Trophoblast cell (in vitro differentiated cells and primary cell): ENCODE measurements around the gene NAXE.

Experiments used
- DNase-seq, 2 donors: peaks; one replicate each; pipeline ENCODE4 v3.0.0-alpha.2; 2016
- H2AFZ ChIP-seq: 2 replicates; pipeline ENCODE4 v1.6.1; 2013; ENCODE audit warnings: low read length, moderate library complexity, mild to moderate bottlenecking; ENCODE audit not compliant: insufficient read depth, poor library complexity
- H2AK5ac ChIP-seq: 2 replicates; pipeline ENCODE4 v1.6.1; 2013; ENCODE audit warnings: mild to moderate bottlenecking, low read length
- H2BK120ac ChIP-seq: 2 replicates; pipeline ENCODE4 v1.6.1; 2013; ENCODE audit warnings: low read length, mild to moderate bottlenecking, moderate library complexity; ENCODE audit not compliant: insufficient read depth, poor library complexity
- H2BK12ac ChIP-seq: 2 replicates; pipeline ENCODE4 v1.6.1; 2013; ENCODE audit warnings: mild to moderate bottlenecking, low read length, moderate library complexity
- H2BK5ac ChIP-seq: 2 replicates; pipeline ENCODE4 v1.6.1; 2013; ENCODE audit warnings: low read length, low read depth, moderate library complexity, mild to moderate bottlenecking; ENCODE audit not compliant: poor library complexity
- H3K14ac ChIP-seq: 2 replicates; pipeline ENCODE4 v1.6.1; 2013; ENCODE audit warnings: mild to moderate bottlenecking, low read length
- H3K18ac ChIP-seq: 2 replicates; pipeline ENCODE4 v1.6.1; 2013; ENCODE audit warnings: mild to moderate bottlenecking, low read length
- H3K23ac ChIP-seq: 2 replicates; pipeline ENCODE4 v1.6.1; 2013; ENCODE audit warnings: low read length
- H3K27ac ChIP-seq: 2 replicates; pipeline ENCODE4 v1.5.1; 2013; ENCODE audit warnings: low read depth, mild to moderate bottlenecking, inconsistent platforms, low read length, moderate library complexity
- H3K27me3 ChIP-seq: 2 replicates; pipeline ENCODE4 v1.6.1; 2013; ENCODE audit warnings: inconsistent platforms, mild to moderate bottlenecking, low read length, moderate library complexity; ENCODE audit not compliant: insufficient read depth
- H3K36me3 ChIP-seq, 2 experiments: 1 replicate in 1 of 2; 2 replicates in 1 of 2; pipeline ENCODE4 v1.6.1; 2013; ENCODE audit warnings: low read length in 2 of 2, mild to moderate bottlenecking in 2 of 2, moderate library complexity in 1 of 2; ENCODE audit not compliant: insufficient read depth in 2 of 2, control insufficient read depth in 1 of 2
- H3K4ac ChIP-seq: 2 replicates; pipeline ENCODE4 v1.6.1; 2013; ENCODE audit warnings: low read depth, mild to moderate bottlenecking, low read length, moderate library complexity
- H3K4me1 ChIP-seq, 2 experiments: 1 replicate in 1 of 2; 2 replicates in 1 of 2; pipeline ENCODE4 v1.6.1; 2013; ENCODE audit warnings: low read length in 2 of 2, mild to moderate bottlenecking in 2 of 2, moderate library complexity in 1 of 2; ENCODE audit not compliant: insufficient read depth in 2 of 2, control insufficient read depth in 1 of 2
- H3K4me2 ChIP-seq: 2 replicates; pipeline ENCODE4 v1.6.1; 2013; ENCODE audit warnings: inconsistent platforms, mild to moderate bottlenecking, low read length, moderate library complexity
- H3K4me3 ChIP-seq: 2 replicates; pipeline ENCODE4 v1.5.1; 2013; ENCODE audit warnings: mild to moderate bottlenecking, low read depth, low read length, inconsistent platforms
- H3K79me1 ChIP-seq: one replicate; pipeline ENCODE4 v1.6.1; 2013; ENCODE audit warnings: low read length
- H3K79me2 ChIP-seq: 2 replicates; pipeline ENCODE4 v1.6.1; 2013; ENCODE audit warnings: low read length, mild to moderate bottlenecking; ENCODE audit not compliant: control insufficient read depth, insufficient read depth, poor library complexity
- H3K9ac ChIP-seq: 2 replicates; pipeline ENCODE4 v1.6.1; 2013; ENCODE audit warnings: mild to moderate bottlenecking, low read length
- H3K9me3 ChIP-seq: 2 replicates; pipeline ENCODE4 v1.6.1; 2013; ENCODE audit warnings: low read depth, mild to moderate bottlenecking, control low read depth, inconsistent platforms, low read length; ENCODE audit not compliant: insufficient read depth
- H4K12ac ChIP-seq: 2 replicates; pipeline ENCODE4 v1.6.1; 2013; ENCODE audit warnings: low read depth, mild to moderate bottlenecking, low read length, moderate library complexity
- H4K8ac ChIP-seq: 2 replicates; pipeline ENCODE4 v1.6.1; 2013; ENCODE audit warnings: low read depth, mild to moderate bottlenecking, low read length, moderate library complexity
- H4K91ac ChIP-seq: one replicate; pipeline ENCODE4 v1.6.1; 2013; ENCODE audit warnings: low read depth, mild to moderate bottlenecking, low read length, moderate library complexity
- WGBS: extraction: QIAGEN DNeasy Blood & Tissue Kit; methylation state at CpG from one replicate; pipeline ENCODE4 v1.1.7; 2013; ENCODE audit warnings: missing lambda C conversion rate; ENCODE audit not compliant: insufficient read length, insufficient coverage; ENCODE audit errors: extremely low coverage; 5-methylcytosine and 5-hydroxymethylcytosine counted together

Gene NAXE

DNA sequence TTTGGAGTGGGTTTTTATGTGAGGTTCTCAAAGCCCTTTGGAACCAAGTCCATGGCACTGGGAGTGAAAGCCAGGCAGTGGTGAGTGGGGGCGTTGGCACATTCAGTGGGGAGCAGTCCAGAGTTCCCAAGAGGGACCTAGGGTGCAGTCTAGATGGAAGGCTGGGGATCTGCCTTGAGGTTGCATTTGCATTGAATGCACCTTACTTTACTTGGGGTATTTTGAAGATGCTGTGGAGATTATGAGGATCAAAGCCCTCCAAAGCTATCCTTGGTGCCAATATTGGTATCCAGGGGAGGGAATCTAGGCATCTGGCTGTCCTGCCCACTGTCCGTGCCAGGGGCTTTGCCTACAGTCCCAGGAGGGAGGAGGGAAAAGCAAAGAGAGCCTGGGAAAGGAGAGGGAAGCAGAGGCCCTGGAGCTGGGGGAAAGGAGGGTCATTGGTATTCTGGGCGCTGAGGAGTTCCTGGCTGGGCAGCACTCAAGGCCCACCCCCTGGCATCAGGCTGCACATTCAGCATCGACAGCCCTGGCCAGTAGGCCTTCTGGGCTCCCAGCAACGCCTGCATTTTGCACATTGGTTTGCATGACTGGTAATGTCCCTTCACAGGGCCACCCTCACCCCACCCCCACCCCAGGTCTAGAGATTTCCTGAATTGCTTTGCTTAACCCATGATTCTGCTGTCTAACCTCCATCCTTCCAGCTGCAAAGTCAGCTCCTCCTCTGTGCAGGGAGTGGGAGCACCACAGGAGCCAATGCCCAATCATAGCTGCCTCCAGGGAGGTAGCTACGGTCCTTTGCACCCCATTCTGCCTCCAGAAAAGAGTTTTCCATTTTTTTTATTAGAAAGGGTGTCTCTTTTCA lies 49.5 kb downstream of the NAXE start:
- Histone ChIP-seq H4K8ac (no peak overlapping the region), H3K27ac (no peak overlapping the region), H3K9me3 (peaks cover 7% of the 10 kb centered on the region), H3K36me3 (no peaks in the 10 kb centered on the region), H3K18ac (no peak overlapping the region), H3K4ac (no peak overlapping the region), H3K4me2 (no peak overlapping the region), H3K14ac (no peak overlapping the region), H3K27me3 (peaks cover 46% of the 10 kb centered on the region), H2AK5ac (no peak overlapping the region), H3K79me1 (no peaks in the 10 kb centered on the region), H3K4me1 (peaks cover 13 to 17% of the 10 kb centered on the region in 2 experiments), H2BK5ac (no peak overlapping the region), H3K79me2 (no peaks in the 10 kb centered on the region), H2AFZ (no peak overlapping the region), H3K23ac (no peak overlapping the region), H4K91ac (no peak overlapping the region), H2BK12ac (no peak overlapping the region), H3K4me3 (no peak overlapping the region), H4K12ac (no peak overlapping the region), H3K9ac (no peak overlapping the region), H2BK120ac (no peak overlapping the region)
- no CpG with 5 or more reads among the region's 6 CpGs for WGBS
- DNase-seq = no peak

DNA sequence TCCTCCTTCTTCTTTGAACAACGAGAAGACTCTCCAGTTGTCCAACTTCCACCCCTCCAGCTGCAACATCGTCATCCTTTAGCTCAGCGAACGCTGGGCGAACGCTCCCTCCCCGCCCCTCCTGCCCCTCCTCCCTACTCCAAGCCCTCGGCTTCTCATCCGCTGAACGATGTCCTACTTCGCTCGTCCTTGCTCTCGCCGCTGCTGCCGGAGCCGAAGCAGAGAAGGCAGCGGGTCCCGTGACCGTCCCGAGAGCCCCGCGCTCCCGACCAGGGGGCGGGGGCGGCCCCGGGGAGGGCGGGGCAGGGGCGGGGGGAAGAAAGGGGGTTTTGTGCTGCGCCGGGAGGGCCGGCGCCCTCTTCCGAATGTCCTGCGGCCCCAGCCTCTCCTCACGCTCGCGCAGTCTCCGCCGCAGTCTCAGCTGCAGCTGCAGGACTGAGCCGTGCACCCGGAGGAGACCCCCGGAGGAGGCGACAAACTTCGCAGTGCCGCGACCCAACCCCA lies 50.2 kb downstream of the NAXE start, which contains the start of gene BCAN:
BCAN (plus strand) TSS at position 357 of the 504 bp plus-strand sequence. CDS start 3,938 bp downstream, outside the sequence.
- Histone ChIP-seq H3K4me2 (peak within 1 kb of the TSS; percentile 59), H3K4me1 (peaks cover 13 to 17% of the 10 kb centered on the region in 2 experiments), H3K4me3 (no peak within 1 kb of the TSS), H3K27me3 (peaks cover 51% of the 10 kb centered on the region), H3K4ac (no peak within 1 kb of the TSS), H4K91ac (no peak within 1 kb of the TSS), H3K9ac (no peak within 1 kb of the TSS), H2BK120ac (no peak within 1 kb of the TSS), H2AK5ac (no peak within 1 kb of the TSS), H3K79me2 (no peaks in the 10 kb centered on the region), H3K18ac (no peak within 1 kb of the TSS), H3K79me1 (no peaks in the 10 kb centered on the region), H3K36me3 (no peaks in the 10 kb centered on the region), H3K27ac (no peak within 1 kb of the TSS), H2BK12ac (no peak within 1 kb of the TSS), H2BK5ac (no peak within 1 kb of the TSS), H2AFZ (no peak within 1 kb of the TSS), H3K23ac (no peak within 1 kb of the TSS), H4K8ac (no peak within 1 kb of the TSS), H3K9me3 (peaks cover 9% of the 10 kb centered on the region), H3K14ac (no peak within 1 kb of the TSS), H4K12ac (no peak within 1 kb of the TSS)
- WGBS = no CpG with 5 or more reads among the region's 46 CpGs
- peak in 1 of 2 donors; percentile 13 for DNase-seq

DNA sequence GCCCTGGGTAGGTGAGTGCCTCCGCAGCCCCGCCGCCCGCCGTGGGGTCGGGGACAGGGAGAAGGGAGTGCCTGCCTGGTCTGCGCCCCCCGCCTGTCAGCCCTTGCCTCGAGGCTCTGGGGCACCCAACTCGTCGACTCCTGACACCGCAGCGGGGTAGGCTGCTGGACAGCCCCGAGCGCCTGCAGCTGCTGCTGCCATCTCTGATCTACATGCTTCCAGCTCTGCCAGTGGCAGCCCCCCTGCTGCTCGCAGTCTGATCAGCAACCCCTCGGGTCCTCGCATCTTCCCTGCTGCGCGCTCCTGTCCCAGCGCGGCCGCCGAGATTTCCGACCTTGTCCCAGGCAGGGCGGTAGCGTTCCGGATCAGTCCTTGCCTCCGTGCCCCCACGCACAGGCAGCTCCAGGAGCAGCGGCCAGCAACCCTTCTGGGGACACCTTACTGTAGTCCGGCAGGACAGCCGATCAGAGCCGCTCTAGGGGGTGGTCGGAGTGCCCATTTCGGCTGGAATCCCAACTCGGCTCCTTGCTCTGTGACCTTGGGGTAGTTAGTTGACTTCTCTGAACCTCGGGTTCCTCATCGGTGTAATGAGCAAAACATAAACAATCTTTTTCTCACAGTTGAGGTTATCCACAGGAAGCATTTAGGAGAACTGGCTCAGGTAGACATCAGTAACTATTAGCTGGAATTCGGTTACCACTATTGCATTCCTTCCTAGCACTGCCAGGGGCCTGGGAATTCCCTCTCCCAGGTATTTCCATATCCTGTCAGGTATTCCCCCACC lies 50.9 kb downstream of the NAXE start:
- H2AK5ac ChIP-seq = no peak overlapping the region
- H2AFZ ChIP-seq = no peak overlapping the region
- DNase-seq = no peak
- H3K4me3 ChIP-seq = no peak overlapping the region
- peaks cover 13 to 17% of the 10 kb centered on the region in 2 experiments for H3K4me1 ChIP-seq
- no peak overlapping the region for H3K18ac ChIP-seq
- H3K27ac ChIP-seq = no peak overlapping the region
- no peak overlapping the region for H3K4ac ChIP-seq
- no peak overlapping the region for H2BK12ac ChIP-seq
- no peak overlapping the region for H3K23ac ChIP-seq
- no peak overlapping the region for H2BK5ac ChIP-seq
- H3K27me3 ChIP-seq = peaks cover 54% of the 10 kb centered on the region
- H3K9ac ChIP-seq = no peak overlapping the region
- no peaks in the 10 kb centered on the region for H3K36me3 ChIP-seq
- H2BK120ac ChIP-seq = no peak overlapping the region
- no peaks in the 10 kb centered on the region for H3K79me2 ChIP-seq
- no peak overlapping the region for H3K14ac ChIP-seq
- H4K91ac ChIP-seq = no peak overlapping the region
- H3K79me1 ChIP-seq = no peaks in the 10 kb centered on the region
- WGBS = no CpG with 5 or more reads among the region's 40 CpGs
- H4K12ac ChIP-seq = no peak overlapping the region
- H3K9me3 ChIP-seq = peaks cover 11% of the 10 kb centered on the region
- H3K4me2 ChIP-seq = peak overlapping the region; percentile 59
- no peak overlapping the region for H4K8ac ChIP-seq

DNA sequence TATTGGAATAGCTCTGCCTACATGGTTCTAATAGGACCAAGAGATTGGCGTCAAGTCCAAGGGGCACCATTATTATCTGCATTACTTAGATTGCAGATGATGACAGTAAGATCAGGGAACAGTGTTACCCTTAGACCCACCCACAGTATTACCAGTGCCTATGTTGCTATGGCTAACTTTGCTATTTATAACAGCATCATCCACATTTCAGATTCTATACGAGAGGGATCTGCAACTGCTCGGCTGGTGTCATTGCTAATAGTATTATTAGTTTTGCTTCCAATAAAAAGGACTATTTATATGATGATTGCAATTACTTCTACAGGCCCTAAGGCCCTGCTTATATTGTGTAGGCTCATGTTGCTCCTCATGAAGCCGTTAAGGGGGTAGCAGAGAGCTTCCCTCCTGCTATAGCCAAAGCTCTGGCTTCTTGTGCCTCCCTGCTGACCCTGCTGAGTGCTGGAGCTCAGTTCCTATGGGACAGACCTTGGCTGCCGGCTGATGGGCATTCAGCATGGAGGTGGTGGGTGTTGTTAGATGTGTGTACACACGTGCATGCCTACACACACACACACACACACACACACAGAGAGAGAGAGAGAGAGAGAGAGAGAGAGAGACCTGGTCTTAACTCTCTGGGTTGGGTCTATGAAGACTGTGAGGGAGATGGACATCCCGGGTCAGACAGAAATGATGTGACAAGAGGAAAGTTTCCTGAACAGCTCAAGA lies 51.6 kb downstream of the NAXE start:
- no peak overlapping the region for H3K9ac ChIP-seq
- H2AFZ ChIP-seq = no peak overlapping the region
- no peak overlapping the region for H4K8ac ChIP-seq
- H3K18ac ChIP-seq = no peak overlapping the region
- no peaks in the 10 kb centered on the region for H3K79me2 ChIP-seq
- peaks cover 55% of the 10 kb centered on the region for H3K27me3 ChIP-seq
- DNase-seq = no peak
- no peaks in the 10 kb centered on the region for H3K36me3 ChIP-seq
- H3K23ac ChIP-seq = no peak overlapping the region
- no peak overlapping the region for H3K4me2 ChIP-seq
- H4K12ac ChIP-seq = no peak overlapping the region
- no CpG with 5 or more reads among the region's 7 CpGs for WGBS
- H3K27ac ChIP-seq = no peak overlapping the region
- no peak overlapping the region for H2AK5ac ChIP-seq
- H3K4me1 ChIP-seq = peaks cover 13 to 17% of the 10 kb centered on the region in 2 experiments
- no peak overlapping the region for H4K91ac ChIP-seq
- H2BK5ac ChIP-seq = no peak overlapping the region
- no peak overlapping the region for H2BK12ac ChIP-seq
- peaks cover 11% of the 10 kb centered on the region for H3K9me3 ChIP-seq
- H3K4me3 ChIP-seq = no peak overlapping the region
- no peak overlapping the region for H3K4ac ChIP-seq
- H3K79me1 ChIP-seq = no peaks in the 10 kb centered on the region
- no peak overlapping the region for H2BK120ac ChIP-seq
- no peak overlapping the region for H3K14ac ChIP-seq
